NCI-H446 treated with DMSO at 0.1 percent for 48 hours (cell line): ENCODE data around the gene CDC42SE2.
"Not testable (repeated sequence)": the region's sequence is repeated elsewhere in the genome, so short reads cannot be mapped to it uniquely, and the experiment has no call there.

Source experiments
- DNase-seq: peaks from one replicate; lab custom pipeline; 2025; lab: John Stamatoyannopoulos, UW

The CDC42SE2 gene

GRCh38 chr5:131389869-131390265 lies 126.0 kb downstream of the CDC42SE2 start:
- DNase-seq = no peak

DNA sequence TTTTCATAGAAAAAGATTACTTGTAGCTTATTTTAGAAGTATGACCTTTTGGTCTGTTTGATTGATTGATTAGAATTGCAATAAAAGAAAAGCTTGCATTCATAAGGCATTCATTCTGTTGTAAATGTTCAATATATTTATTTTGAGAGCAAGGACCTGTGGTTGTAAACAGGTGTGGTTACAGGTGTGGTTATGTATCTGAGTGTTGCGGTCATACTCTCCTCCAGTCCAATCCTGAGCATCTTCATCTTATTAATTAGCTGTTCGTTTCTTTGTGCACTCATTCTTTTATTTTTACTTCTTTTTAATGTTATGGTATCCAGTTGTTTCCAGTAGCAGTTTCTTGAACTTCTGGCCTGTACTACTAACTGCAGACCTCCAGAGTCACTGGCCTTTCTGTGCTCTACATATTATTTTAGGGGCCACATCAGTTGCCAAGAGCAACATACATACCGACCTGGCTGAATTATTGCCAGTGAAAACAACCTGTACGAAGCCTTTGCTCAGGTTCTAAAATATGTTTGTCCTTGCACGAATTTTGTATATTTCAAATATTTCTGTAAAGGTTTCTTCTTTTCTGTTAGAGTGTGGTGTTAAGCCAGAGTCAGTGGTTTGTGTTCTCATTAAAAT lies 128.7 kb downstream of the CDC42SE2 start:
- no peak for DNase-seq

GRCh38 chr5:131393498-131393968 lies 129.7 kb downstream of the CDC42SE2 start:
- DNase-seq = no peak

DNA sequence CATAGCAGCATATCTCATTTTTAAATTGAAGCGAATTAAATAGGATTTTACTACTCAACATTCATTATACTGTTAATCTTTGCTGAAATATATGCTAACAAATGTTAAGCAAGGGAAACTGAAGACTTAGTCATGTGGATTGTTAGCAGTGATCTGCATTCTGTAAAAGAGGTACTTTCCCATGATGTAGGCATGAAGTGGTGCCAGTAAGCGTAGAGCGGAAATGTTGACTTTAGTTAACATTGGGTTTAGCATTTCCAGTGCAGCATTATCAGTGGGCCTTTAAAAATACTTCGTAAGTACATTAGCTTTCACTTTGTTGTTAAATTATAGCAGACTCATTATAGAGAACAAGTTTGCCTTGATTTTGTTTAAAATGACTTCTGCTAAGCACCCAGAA lies 130.3 kb downstream of the CDC42SE2 start:
- DNase-seq = no peak

- DNase-seq = no peak
Observed at GRCh38 chr5:131396015-131396414, 132.2 kb downstream of the CDC42SE2 start.

- DNase-seq = no peak
Observed at GRCh38 chr5:131396630-131397273, 132.9 kb downstream of the CDC42SE2 start.

DNA sequence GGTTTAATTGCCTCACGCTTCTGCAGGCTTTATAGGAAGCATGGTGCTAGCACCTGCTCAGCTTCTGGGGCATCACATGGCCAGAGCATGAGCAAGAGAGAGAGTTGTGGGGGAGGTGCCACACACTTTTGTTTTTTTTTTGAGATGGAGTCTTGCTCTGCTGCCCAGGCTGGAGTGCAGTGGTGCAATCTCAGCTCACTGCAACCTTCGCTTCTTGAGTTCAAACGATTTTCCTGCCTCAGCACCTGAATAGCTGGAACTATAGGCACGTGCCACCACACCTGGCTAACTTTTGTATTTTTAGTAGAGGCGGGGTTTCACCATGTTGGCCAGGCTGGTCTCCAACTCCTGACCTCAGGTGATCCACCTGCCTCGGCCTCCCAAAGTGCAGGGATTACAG lies 135.2 kb downstream of the CDC42SE2 start:
- not testable (repeated sequence) for DNase-seq

- no peak for DNase-seq
Observed at GRCh38 chr5:131400585-131400984, 136.7 kb downstream of the CDC42SE2 start.

GRCh38 chr5:131405674-131406073 lies 141.8 kb downstream of the CDC42SE2 start:
- no peak for DNase-seq

DNA sequence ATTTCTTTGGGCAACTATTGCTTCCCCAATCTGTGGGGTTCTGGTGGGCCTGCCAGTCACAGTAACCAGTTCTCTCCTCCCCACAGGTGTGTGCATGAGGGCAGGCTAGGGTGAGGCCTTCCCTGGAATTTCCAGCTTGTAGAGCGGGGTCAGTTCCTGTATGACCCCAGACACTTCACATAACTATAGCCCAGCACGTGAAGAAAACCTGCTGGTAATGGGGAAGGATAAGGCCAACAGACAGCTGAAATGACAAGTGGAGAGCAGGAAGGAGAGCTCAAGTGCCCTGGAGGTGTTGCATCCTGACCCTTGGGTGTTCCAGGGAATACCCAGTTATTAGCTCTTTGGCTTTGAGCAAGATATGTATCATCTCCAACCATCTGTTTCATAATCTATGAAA lies 142.2 kb downstream of the CDC42SE2 start:
- DNase-seq = no peak

DNA sequence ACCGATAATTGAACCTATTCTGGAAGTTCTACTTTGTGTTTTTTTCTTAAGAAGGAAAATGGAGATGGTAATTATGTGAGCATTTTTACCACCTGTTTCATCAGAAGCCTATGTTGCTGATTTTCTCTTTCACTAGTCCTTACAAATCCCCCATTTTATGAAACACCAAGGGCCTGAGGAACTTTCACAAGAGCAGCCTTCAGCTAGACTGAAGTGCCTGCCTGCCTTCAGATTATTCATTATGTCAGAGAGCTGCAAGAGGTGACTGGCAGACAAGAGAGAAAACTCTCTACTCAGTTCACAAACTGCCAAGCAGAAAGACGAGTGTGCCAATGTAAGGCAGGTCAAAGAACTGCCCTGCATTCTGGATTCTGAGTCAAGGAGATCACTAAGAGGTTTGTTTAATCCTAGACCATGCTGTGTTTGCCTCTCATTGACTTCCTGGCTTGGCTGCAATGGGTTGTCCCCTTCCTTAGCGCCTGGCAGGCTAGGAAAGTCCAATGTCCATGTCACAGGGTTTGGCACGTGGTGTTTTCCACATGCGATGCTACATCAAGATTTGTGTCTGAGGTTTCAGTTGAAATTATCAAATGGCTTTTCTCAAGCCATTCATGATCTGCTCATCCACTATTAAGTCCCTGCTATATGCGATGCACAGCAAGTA lies 143.3 kb downstream of the CDC42SE2 start:
- DNase-seq = no peak

GRCh38 chr5:131413605-131414559 lies 150.0 kb downstream of the CDC42SE2 start:
- no peak for DNase-seq

DNA sequence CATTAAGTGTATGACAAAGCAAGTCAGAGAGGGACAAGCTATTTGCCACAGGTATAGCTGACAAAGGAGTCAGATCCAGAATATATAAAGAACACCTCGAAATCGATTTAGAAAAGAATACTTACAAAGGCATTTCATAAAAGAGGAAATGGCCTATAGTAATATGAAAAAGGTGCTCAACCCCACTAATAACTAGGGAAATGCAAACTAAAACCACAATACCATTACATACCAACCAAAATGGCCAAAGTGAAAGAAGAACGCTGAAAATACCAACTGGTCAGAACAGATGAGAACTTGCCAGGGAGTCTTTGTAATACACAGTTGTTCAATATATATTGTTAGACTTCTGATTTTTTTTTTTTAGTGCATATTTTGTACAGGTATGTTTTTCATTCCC lies 152.9 kb downstream of the CDC42SE2 start:
- no peak for DNase-seq

DNA sequence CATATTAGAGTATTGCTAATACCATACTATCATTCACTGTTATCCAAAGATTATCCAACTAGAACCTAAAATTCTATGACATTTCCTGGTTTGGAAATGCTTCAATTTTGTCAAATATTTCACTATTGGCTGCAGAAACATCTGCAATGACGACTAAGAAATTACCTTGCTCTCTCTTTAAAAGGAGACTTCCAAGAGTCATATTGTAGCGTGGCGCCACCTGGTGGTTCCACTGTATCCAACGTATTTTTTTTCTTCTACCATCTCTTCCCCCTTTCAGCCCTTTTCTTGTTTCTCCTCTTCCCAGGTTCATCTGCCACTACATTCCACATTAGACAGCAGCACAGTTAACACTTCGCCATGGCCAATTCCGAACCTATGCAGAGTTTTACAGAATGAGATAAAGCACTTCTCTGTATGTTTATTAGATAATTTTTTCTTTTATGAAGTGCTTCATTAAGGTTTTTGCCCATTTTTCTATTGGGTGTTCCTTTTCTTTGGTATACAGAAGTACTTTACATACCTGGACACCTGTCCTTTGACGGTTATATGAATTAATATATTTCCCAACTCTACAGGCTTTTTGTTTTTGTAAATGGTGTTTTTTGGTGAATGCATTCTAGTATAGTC lies 153.5 kb downstream of the CDC42SE2 start:
- DNase-seq = peak; percentile 24

DNA sequence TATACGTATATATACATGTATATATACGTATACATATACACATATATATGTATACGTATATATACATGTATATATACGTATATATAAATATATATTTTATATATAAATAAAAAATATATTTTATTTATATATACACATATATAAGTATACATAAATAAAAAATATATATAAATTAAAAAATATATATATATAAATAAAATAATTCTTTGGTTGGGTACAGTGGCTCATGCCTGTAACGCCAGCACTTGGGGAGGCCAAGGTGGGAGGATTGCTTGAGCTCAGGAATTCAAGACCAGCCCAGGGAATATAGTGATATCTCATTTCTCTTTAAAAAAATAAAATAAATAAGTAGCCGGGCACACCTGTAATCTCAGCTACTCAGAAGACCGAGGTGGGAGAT lies 155.0 kb downstream of the CDC42SE2 start:
- DNase-seq = no peak

- DNase-seq = no peak
Observed at GRCh38 chr5:131419877-131420276, 156.0 kb downstream of the CDC42SE2 start.

DNA sequence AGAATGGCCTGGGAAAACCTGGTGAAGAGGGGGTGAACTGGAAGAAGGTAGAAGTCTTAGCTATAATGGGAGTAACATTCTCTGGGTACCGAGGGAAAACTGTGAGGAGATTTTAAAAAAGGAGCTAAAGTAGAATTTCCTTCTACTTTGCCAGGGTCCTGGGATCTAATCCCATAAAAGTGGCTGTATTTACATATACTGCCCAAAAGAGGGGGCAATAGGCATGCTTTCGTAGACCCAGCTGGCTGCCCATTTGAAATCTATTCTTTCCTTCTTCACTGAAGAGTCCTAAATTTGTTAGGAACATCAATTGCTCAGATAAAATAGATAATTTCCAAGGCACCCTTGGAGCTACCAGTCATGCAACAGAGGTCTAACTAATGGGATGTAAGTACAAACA lies 159.2 kb downstream of the CDC42SE2 start:
- DNase-seq = no peak

DNA sequence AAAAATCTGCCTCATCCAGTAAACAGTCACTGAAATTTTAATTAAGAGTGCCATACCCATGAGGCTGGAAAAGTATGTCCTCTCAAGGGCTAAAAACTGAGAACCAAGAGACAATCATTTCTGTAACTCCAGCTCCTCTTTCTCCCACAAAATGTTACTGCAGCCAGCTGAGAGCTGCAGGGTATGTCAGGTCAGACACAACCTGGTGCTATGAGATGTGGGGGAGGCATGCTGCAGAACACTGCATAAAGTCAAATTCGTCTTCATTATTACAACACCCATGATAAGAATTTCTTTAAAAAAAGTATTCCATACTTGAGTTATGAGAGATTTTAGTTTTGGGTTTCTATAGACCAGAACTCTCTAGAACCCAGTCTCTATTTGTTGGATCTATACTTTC lies 162.2 kb downstream of the CDC42SE2 start:
- no peak for DNase-seq

GRCh38 chr5:131430794-131431193 lies 166.9 kb downstream of the CDC42SE2 start:
- no peak for DNase-seq

- no peak for DNase-seq
Observed at GRCh38 chr5:131431794-131432193, 167.9 kb downstream of the CDC42SE2 start.

GRCh38 chr5:131433109-131433508 lies 169.3 kb downstream of the CDC42SE2 start:
- no peak for DNase-seq

DNA sequence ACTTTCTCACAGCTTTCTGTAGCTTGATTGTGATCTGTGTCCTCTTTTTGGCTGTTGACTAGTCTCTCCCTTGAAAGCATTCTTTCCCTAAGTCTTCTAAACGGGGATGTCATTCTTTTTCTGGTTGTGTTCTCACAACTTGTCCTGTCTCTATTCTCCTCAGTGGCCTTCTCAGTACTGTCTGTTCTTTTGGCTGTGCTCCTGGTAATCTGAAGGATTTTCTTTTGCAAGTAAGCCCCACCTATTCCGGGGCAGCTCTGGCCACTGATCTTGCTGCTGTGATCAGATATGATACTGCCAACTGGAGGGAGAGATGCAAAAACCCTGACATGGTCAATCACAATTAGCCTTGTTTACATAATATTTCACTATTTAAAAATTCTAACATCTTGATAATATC lies 172.2 kb downstream of the CDC42SE2 start:
- no peak for DNase-seq
